Stomach (tissue), 4 donors: Measurements from ENCODE around the gene KCNT1.

Experiments
- CTCF ChIP-seq, 7 experiments: fragments of 450-650 bp in 4 of 7; fragments of 200-600 bp in 3 of 7; sonication (generic) in 3 of 7; IDR thresholded peaks; one replicate each; pipeline ENCODE4 v1.5.1; 2016 to 2019; ENCODE audit warnings: antibody characterized with exemption in 7 of 7, control low read depth in 2 of 7, mild to moderate bottlenecking in 1 of 7
- EP300 ChIP-seq: sonication (generic); formaldehyde crosslinking; IDR thresholded peaks from one replicate; pipeline ENCODE4 v1.6.1; 2017; ENCODE audit warnings: antibody characterized with exemption
- POLR2A ChIP-seq, 4 donors: fragments of 450-650 bp; IDR thresholded peaks; one replicate each; pipeline ENCODE4 v1.6.1; 2016; ENCODE audit warnings: antibody characterized with exemption in 4 of 4, control low read depth in 2 of 4, mild to moderate bottlenecking in 1 of 4, moderate library complexity in 1 of 4
- POLR2AphosphoS5 ChIP-seq, 3 donors: sonication (generic); formaldehyde crosslinking; IDR thresholded peaks; one replicate each; pipeline ENCODE4 v1.6.1; 2016; ENCODE audit warnings: antibody characterized with exemption in 3 of 3

- TF ChIP-seq CTCF (IDR thresholded peaks at IDR 0.05), result no peak
- TF ChIP-seq POLR2AphosphoS5 (IDR thresholded peaks at IDR 0.05), result no peak
- no peak for TF ChIP-seq POLR2A (IDR thresholded peaks at IDR 0.05)
- no peak for TF ChIP-seq EP300
Measured at GRCh38 chr9:135759676-135760300, 57.8 kb downstream of the KCNT1 start.
